ENCODE results near the gene KIF6.

The KIF6 gene

GRCh38 chr6:39664173-39664572 lies 61.0 kb downstream of the KIF6 start:
- no peak overlapping the region for H2AFZ ChIP-seq (ENCODE audit: low read length)
- no peaks in the 10 kb centered on the region for H3F3A ChIP-seq (ENCODE audit: insufficient read depth, low read length)
- H3K4me3 ChIP-seq (ENCODE audit: low read depth, low read length, poor library complexity, severe bottlenecking), result no peak overlapping the region
- no peaks in the 10 kb centered on the region for H3K27me3 ChIP-seq (ENCODE audit: insufficient read depth, low read length)
- H3K4me1 ChIP-seq (ENCODE audit: insufficient read depth, low read length, severe bottlenecking), result no peaks in the 10 kb centered on the region
- no peak overlapping the region for H3K4me2 ChIP-seq (ENCODE audit: low read length)
- H4K20me1 ChIP-seq (ENCODE audit: insufficient read depth, low read length), result no peaks in the 10 kb centered on the region
- no peaks in the 10 kb centered on the region for H3K36me3 ChIP-seq (ENCODE audit: insufficient read depth, low read length)
- H3K9ac ChIP-seq (ENCODE audit: low read length), result no peak overlapping the region
- H3K9me2 ChIP-seq (ENCODE audit: low read depth, low read length), result no peaks in the 10 kb centered on the region
- no peaks in the 10 kb centered on the region for H3K9me3 ChIP-seq (ENCODE audit: low read length)
- no peaks in the 10 kb centered on the region for H3K79me2 ChIP-seq (ENCODE audit: insufficient read depth, low read length)
- TF ChIP-seq EZH2 (IDR thresholded peaks at IDR 0.05; ENCODE audit: borderline replicate concordance, low read length) (no peak), CTCF (IDR thresholded peaks at IDR 0.05; ENCODE audit: low read length) (no peak)
- no peak overlapping the region for H3K27ac ChIP-seq (ENCODE audit: low read depth, low read length, poor library complexity, severe bottlenecking)

- TF ChIP-seq CTCF (IDR thresholded peaks at IDR 0.05; ENCODE audit: low read length) (no peak), EZH2 (IDR thresholded peaks at IDR 0.05; ENCODE audit: borderline replicate concordance, low read length) (no peak)
- Histone ChIP-seq H3K27me3 (ENCODE audit: insufficient read depth, low read length) (no peaks in the 10 kb centered on the region; the same call in 1 of the 2 replicates), H3K9me3 (ENCODE audit: low read length) (no peaks in the 10 kb centered on the region), H3K36me3 (ENCODE audit: insufficient read depth, low read length) (no peaks in the 10 kb centered on the region), H3K9ac (ENCODE audit: low read length) (no peak overlapping the region), H3K4me2 (ENCODE audit: low read length) (no peak overlapping the region), H4K20me1 (ENCODE audit: insufficient read depth, low read length) (no peaks in the 10 kb centered on the region), H3K27ac (ENCODE audit: low read depth, low read length, poor library complexity, severe bottlenecking) (no peak overlapping the region), H3K9me2 (ENCODE audit: low read depth, low read length) (no peaks in the 10 kb centered on the region), H3K4me3 (ENCODE audit: low read depth, low read length, poor library complexity, severe bottlenecking) (no peak overlapping the region), H3K79me2 (ENCODE audit: insufficient read depth, low read length) (no peaks in the 10 kb centered on the region), H3F3A (ENCODE audit: insufficient read depth, low read length) (no peaks in the 10 kb centered on the region), H2AFZ (ENCODE audit: low read length) (no peak overlapping the region), H3K4me1 (ENCODE audit: insufficient read depth, low read length, severe bottlenecking) (no peaks in the 10 kb centered on the region)
These were observed 67.7 kb downstream of the KIF6 start for GRCh38 chr6:39657355-39658135.

DNA sequence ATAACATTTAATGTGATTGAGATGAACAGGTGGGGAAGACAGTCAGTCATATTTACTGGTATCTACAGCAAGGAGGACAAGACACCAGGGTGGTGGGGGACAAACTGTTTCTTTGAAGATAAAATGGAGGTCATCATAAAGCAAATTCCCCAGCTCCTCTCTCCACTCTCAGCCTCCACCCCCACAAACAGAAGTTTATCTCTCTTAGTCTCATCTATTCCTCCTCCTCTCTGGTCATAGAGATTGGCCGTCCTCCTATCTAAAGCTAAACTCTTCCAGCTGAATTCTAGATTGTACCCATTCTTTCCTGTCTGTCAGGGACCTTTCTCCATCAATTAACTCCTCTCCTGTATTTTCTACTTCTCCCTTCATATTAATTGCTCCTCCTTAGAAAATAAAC lies 71.1 kb downstream of the KIF6 start:
- H3K4me2 ChIP-seq (ENCODE audit: low read length), result no peak overlapping the region
- no peaks in the 10 kb centered on the region for H3K9me2 ChIP-seq (ENCODE audit: low read depth, low read length)
- no peak overlapping the region for H2AFZ ChIP-seq (ENCODE audit: low read length)
- H3K9ac ChIP-seq (ENCODE audit: low read length), result no peak overlapping the region
- no peaks in the 10 kb centered on the region; the same call in 1 of the 2 replicates for H3K27me3 ChIP-seq (ENCODE audit: insufficient read depth, low read length)
- no peak overlapping the region for H3K27ac ChIP-seq (ENCODE audit: low read depth, low read length, poor library complexity, severe bottlenecking)
- H4K20me1 ChIP-seq (ENCODE audit: insufficient read depth, low read length), result no peaks in the 10 kb centered on the region
- no peaks in the 10 kb centered on the region for H3K9me3 ChIP-seq (ENCODE audit: low read length)
- no peaks in the 10 kb centered on the region for H3K36me3 ChIP-seq (ENCODE audit: insufficient read depth, low read length)
- TF ChIP-seq CTCF (IDR thresholded peaks at IDR 0.05; ENCODE audit: low read length) (no peak), EZH2 (IDR thresholded peaks at IDR 0.05; ENCODE audit: borderline replicate concordance, low read length) (no peak)
- no peaks in the 10 kb centered on the region for H3K4me1 ChIP-seq (ENCODE audit: insufficient read depth, low read length, severe bottlenecking)
- H3K79me2 ChIP-seq (ENCODE audit: insufficient read depth, low read length), result no peaks in the 10 kb centered on the region
- no peak overlapping the region for H3K4me3 ChIP-seq (ENCODE audit: low read depth, low read length, poor library complexity, severe bottlenecking)
- H3F3A ChIP-seq (ENCODE audit: insufficient read depth, low read length), result no peaks in the 10 kb centered on the region

Measured in OCI-LY1 (cell line).